Measurements from ENCODE around the gene TEX2.

The TEX2 gene

DNA sequence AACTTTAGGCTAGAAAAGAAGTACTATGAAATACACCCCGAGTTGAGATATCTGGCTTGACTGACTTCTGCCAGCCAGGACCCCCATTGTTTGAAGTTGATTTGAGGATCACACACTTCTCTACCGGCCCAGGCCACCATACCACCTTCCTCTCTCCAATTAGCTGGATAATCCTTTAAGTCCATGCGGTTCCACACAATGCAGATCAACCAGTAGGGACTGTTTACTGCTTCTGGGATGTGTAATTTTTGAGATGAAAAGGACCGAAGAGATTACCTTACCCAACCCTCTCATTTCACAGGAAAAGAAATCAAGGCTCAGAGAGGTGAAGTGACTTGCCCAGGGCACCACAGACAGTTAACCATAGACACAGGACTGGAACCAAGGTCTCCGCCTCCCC, 153.7 kb downstream of the TEX2 start:
- Histone ChIP-seq H3K9me3 (ENCODE audit: insufficient read depth, low read depth, low read length) (no peaks in the 10 kb centered on the region), H3K9ac (ENCODE audit: low read depth, low read length) (no peak overlapping the region), H3K4me3 (ENCODE audit: low read length) (no peak overlapping the region), H3K27me3 (ENCODE audit: insufficient read depth, low read length) (no peaks in the 10 kb centered on the region), H3K27ac (ENCODE audit: low read length) (no peak overlapping the region), H3K36me3 (ENCODE audit: insufficient read depth, low read depth, low read length) (no peaks in the 10 kb centered on the region), H3K4me1 (ENCODE audit: insufficient read depth, low read length) (peaks cover 8% of the 10 kb centered on the region; the same call in 1 of the 2 replicates)

DNA sequence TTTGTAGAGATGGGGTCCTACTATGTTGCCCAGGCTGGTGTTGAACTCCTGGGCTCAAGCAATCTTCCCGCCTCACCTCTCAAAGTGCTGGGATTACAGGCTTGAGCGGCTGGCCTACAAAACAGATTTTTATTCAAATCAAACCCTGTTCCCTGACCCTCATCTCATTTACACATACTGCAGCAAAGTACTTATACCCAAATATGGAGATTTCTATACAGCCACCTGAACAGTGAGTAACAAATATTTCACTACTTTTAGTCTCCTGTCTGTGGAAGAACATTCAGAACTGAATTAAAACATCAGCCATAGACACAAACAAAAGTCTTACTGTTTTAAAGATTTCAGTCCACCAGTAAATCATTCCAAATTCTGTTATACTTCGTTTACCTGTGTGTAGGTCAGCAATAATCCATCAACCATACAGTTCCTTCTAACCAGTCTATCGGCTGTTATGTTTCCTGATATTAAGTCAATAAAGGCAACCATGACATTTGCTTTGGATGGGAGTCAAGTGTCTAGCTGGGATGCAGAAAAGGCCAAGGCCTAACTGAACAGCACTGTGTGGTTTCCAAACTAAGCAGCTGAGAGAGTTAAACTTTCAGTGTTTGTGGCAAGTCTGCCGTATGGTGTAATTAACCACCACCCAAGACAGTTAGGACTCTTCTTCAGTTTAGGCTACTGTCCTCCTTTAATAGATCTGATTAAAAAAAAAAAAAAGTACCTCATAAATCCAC, 155.4 kb downstream of the TEX2 start:
- H3K36me3 ChIP-seq (ENCODE audit: insufficient read depth, low read depth, low read length) = no peaks in the 10 kb centered on the region
- H3K27me3 ChIP-seq (ENCODE audit: insufficient read depth, low read length) = no peaks in the 10 kb centered on the region
- no peak overlapping the region for H3K9ac ChIP-seq (ENCODE audit: low read depth, low read length)
- H3K4me1 ChIP-seq (ENCODE audit: insufficient read depth, low read length) = peaks cover 8% of the 10 kb centered on the region; the same call in 1 of the 2 replicates
- H3K27ac ChIP-seq (ENCODE audit: low read length) = no peak overlapping the region
- H3K9me3 ChIP-seq (ENCODE audit: insufficient read depth, low read depth, low read length) = no peaks in the 10 kb centered on the region
- H3K4me3 ChIP-seq (ENCODE audit: low read length) = no peak overlapping the region

DNA sequence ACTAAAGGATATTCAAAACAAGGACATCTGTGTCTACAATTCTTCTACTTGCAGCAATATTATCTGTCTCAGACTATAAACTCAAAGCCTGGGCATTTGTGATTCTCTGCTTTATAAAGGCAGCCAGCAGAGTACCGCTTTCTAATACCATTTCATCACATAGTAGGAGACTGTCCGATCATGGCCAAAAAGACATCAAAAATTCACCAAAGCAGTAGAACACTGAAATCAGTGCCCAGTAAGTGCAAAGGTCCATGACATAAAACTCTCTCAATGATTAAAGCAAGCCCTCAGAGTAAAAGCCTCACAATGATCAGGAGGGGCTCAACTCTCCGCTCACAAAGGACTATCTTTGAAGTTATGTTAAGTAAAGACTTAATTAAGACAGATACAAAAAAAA, 156.1 kb downstream of the TEX2 start:
- no peak overlapping the region for H3K27ac ChIP-seq (ENCODE audit: low read length)
- H3K36me3 ChIP-seq (ENCODE audit: insufficient read depth, low read depth, low read length) = no peaks in the 10 kb centered on the region
- H3K9ac ChIP-seq (ENCODE audit: low read depth, low read length) = no peak overlapping the region
- H3K9me3 ChIP-seq (ENCODE audit: insufficient read depth, low read depth, low read length) = no peaks in the 10 kb centered on the region
- peaks cover 8% of the 10 kb centered on the region; the same call in 1 of the 2 replicates for H3K4me1 ChIP-seq (ENCODE audit: insufficient read depth, low read length)
- no peak overlapping the region for H3K4me3 ChIP-seq (ENCODE audit: low read length)
- H3K27me3 ChIP-seq (ENCODE audit: insufficient read depth, low read length) = no peaks in the 10 kb centered on the region

GRCh38 chr17:64103391-64104364, 159.4 kb downstream of the TEX2 start:
- no peaks in the 10 kb centered on the region for H3K27me3 ChIP-seq (ENCODE audit: insufficient read depth, low read length)
- no peak overlapping the region for H3K9ac ChIP-seq (ENCODE audit: low read depth, low read length)
- no peaks in the 10 kb centered on the region for H3K36me3 ChIP-seq (ENCODE audit: insufficient read depth, low read depth, low read length)
- no peak overlapping the region for H3K4me3 ChIP-seq (ENCODE audit: low read length)
- no peaks in the 10 kb centered on the region for H3K9me3 ChIP-seq (ENCODE audit: insufficient read depth, low read depth, low read length)
- H3K27ac ChIP-seq (ENCODE audit: low read length) = no peak overlapping the region
- no peaks in the 10 kb centered on the region for H3K4me1 ChIP-seq (ENCODE audit: insufficient read depth, low read length)

DNA sequence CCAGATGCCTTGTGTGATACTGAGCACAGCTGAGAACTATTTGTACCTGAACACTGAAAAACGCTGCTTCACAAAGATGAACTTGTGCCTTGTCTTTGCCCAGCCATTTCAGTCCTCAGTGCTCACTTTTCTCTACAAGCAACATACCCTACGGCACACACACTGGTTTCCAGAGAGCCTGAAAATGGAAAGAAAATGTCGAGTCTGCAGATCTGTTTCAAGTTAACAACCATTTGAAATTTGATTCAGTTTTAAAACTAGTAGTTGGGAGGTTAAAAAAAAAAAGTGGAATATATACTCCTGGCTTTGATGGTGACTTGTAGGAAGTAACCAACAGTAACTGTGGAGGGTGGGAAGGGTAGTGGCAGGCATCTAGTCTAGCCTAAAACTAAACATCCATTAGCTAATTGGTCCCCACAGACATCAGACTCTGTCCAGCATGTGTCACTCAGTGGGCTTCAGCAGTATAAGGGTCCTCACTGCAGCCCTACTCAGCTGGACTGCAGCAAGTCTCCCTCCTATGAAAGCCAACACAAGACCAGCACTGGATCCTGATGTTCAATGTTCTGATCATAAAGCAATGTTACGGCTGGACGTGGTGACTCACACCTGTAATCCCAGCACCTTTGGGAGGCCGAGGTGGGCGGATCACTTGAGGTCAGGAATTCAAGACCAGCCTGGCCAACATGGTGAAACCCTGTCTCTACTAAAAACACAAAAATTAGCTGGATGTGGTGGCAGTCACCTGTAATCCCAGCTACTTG, 160.3 kb downstream of the TEX2 start:
- no peak overlapping the region for H3K4me3 ChIP-seq (ENCODE audit: low read length)
- H3K27ac ChIP-seq (ENCODE audit: low read length) = no peak overlapping the region
- H3K9ac ChIP-seq (ENCODE audit: low read depth, low read length) = no peak overlapping the region
- H3K27me3 ChIP-seq (ENCODE audit: insufficient read depth, low read length) = no peaks in the 10 kb centered on the region
- no peaks in the 10 kb centered on the region for H3K36me3 ChIP-seq (ENCODE audit: insufficient read depth, low read depth, low read length)
- no peaks in the 10 kb centered on the region for H3K9me3 ChIP-seq (ENCODE audit: insufficient read depth, low read depth, low read length)
- H3K4me1 ChIP-seq (ENCODE audit: insufficient read depth, low read length) = no peaks in the 10 kb centered on the region

- 0 out of 2 replicates have a peak, but pooled peaks cover 3% of the 10 kb centered on the region for H3K4me1 ChIP-seq (ENCODE audit: insufficient read depth, low read length)
- no peak overlapping the region for H3K9ac ChIP-seq (ENCODE audit: low read depth, low read length)
These were observed 163.5 kb downstream of the TEX2 start for GRCh38 chr17:64099543-64099942.

More at GRCh38 chr17:64099543-64099942, 163.5 kb downstream of the TEX2 start:
- no peak overlapping the region for H3K4me3 ChIP-seq (ENCODE audit: low read length)
- no peaks in the 10 kb centered on the region for H3K9me3 ChIP-seq (ENCODE audit: insufficient read depth, low read depth, low read length)
- no peaks in the 10 kb centered on the region for H3K27me3 ChIP-seq (ENCODE audit: insufficient read depth, low read length)
- H3K27ac ChIP-seq (ENCODE audit: low read length) = no peak overlapping the region
- no peaks in the 10 kb centered on the region for H3K36me3 ChIP-seq (ENCODE audit: insufficient read depth, low read depth, low read length)
